SIG-M5 treated with dmso at 0.1 percent for 504 hours (cell line): ENCODE results near the gene DRC3.
"Not testable (repeated sequence)": the region's sequence is repeated elsewhere in the genome, so short reads cannot be mapped to it uniquely, and the experiment has no call there.

Experiments used
- DNase-seq: peaks from one replicate; lab custom pipeline; 2025; ENCODE audit not compliant: unreplicated experiment; lab: John Stamatoyannopoulos, UW

DRC3 gene, protein sequence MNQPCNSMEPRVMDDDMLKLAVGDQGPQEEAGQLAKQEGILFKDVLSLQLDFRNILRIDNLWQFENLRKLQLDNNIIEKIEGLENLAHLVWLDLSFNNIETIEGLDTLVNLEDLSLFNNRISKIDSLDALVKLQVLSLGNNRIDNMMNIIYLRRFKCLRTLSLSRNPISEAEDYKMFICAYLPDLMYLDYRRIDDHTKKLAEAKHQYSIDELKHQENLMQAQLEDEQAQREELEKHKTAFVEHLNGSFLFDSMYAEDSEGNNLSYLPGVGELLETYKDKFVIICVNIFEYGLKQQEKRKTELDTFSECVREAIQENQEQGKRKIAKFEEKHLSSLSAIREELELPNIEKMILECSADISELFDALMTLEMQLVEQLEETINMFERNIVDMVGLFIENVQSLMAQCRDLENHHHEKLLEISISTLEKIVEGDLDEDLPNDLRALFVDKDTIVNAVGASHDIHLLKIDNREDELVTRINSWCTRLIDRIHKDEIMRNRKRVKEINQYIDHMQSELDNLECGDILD

DNA sequence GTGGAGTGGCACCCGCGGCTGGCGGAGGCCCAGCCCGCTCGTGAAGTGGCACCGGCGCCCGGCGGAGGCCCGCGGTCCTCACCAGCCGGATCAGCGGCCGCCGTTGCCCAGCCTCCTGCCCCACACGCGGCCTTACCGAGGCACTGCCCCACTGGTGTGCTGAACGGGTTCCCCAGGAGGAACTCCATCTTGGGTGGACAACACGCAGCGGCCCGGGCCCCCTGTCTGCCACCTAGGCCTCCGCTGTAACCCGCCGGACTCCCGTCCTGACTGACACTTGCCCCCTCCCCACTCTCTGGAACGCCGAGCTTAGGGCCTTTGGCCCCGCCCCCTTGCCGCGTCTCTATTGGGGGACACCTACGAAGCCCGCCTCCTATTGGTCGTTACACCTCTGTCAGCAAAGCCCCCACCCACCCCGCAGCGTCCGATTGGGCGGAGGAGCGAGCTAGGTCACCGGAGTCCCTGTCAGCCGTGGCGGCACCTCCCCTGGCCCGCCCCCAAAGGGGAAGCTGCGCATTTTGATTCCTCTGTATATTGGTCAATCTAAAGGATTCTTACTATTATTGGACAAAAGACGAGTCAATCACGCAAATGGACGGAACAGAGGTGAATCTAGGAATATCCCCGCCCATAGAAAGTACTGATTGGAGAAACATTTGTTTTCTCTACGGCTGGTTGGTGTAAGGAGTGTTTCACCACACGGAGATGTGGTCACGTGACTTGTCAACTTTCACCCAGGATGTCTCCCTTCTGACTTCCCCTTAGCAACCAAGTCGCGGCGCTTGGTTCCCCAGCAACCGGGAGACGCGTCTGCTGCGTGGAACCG lies at the start of gene DRC3, which contains the start of gene TOM1L2:
Gene DRC3, plus strand, starts transcription at position 737 of the 826 bp plus-strand sequence. CDS start 4,737 bp downstream, outside the sequence.
Gene TOM1L2, minus strand, starts transcription at position 275 of the 826 bp plus-strand sequence. Its CDS starts 87 bp downstream, at position 188.
- DNase-seq: peak; percentile 100

DNA sequence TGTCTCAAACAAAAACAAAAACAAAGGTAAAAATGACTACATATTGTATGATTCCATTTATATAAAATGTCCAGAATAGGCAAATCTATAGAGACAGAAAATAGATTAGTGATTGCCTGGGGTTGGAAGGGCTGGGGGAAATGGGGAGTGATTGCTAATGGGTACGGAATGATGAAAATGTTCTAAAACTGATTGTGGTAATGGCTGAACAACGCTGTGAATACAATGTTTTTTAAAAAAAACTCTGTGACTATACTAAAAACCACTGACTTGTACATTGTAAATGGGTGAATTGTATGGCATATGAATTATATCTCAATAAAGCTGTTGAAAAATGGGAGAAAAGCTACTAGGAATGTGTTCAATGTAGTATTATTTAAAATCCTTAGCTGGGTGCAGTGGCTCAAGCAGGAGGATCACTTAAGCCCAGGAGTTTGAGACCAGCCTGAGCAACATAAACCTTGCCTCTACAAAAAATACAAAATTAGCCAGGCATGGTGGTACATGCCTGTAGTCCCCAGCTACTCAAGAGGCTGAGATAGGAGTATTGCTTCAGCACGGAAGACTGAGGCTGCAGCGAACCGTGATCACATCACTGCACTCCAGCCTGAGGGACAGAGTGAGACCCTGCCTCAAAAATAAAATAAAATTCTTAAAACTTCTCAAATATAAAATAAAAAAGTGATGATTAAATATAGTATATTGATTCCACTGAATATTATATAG lies 48.4 kb upstream of the DRC3 start:
- DNase-seq: no peak

DNA sequence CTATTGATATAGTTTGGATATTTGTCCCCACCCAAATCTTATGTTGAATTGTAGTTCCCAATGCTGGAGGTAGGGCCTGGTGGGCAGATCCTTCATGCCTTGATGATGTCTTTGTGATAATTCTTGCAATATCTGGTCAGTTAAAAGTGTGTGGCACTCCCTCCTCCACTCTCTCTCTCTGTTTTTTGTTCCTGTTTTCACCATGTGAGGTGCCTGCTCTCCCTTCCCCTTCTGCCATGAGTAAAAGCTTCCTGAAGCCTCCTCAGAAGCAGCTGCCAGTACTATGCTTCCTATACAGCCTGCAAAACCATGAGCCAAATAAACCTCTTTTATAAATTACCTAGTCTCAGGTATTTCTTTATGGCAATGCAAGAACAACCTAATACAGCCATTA lies 47.8 kb upstream of the DRC3 start:
- DNase-seq: peak; percentile 57

DNA sequence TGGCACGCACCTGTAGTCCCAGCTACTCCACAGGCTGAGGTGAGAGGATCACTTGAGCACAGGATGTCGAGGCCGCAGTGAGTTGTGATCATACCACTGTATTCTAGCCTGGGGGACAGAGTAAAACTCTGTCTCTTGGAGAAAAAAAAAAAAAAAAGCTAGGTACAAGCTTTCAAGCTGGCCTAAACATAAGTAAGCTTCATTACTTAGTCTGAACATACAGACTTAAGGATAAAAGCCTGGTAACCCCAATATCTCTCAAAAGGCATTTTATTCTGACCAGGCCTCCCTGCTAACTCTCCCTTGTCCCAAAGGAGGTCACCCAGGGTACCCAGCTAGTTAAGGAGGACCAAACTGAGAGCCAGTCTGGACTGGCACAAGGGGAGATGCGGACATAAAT lies 46.6 kb upstream of the DRC3 start:
- no peak for DNase-seq

DNA sequence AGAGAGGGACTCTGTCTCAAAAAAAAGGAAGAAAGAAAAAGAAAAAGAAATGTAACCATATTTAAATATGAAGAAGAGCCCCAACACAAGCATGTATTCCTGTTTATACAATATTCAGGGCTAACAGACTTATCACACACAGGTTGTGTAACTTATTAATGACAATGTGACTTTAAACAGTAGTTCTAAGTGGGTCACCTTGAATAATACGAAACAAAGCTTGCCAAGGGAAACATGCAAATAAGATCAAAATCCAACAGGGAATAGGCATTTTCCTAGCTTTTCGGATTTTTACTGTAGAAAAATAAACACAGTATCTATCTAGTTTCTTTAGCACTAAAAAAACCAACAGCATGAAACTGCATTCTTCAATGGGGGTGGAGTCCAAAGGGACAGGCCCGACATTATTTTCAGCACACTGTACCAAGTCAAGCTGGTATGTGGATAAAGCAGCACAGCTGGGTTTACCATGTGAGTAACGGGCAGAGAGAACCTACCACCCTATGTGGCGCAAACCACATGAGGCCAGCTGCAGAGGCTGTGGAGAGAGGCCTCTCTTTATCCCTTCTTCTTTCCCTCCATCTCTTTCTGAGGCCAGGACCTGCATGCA lies 45.7 kb upstream of the DRC3 start:
- DNase-seq: no peak

DNA sequence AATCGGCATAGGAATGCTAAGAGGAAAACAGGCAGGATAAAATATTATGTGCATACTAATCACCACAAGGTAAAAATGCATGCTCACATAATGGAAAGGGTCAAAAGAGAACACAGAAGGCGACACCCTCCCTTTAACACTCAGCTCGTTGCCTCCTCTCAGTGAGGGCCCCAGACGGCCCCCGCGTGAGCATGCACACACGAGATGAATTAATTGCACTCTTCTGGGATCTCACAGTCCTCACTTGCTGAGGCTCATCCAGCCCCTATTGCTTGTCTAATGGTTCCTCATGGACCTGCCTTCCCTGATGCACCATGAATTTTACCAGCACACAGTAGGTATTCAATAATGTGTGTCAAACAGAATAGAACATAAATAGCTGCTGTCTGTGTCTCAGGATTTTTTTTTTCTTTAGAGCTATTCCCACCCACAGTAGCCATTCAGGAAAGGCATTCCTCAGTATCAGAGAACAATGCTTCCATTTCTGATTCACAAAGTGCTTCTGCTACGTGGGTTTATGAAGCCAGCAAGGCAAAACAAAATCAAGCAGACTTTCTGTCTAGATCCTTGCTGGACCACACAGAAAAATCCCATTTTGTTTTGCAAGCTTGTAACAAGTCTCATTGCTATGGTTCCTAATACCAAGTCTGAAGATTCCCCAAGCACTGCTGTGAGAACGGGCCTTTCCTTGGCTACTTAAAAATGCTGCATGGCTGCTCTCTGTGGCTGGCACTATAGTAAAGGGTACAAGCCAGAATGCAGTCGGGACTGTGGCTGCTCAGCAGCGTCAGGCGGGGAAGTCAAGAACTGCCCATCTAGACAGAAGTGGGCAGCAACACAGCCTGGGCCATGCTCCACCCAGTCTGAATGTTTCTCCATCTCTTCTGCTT lies 44.0 kb upstream of the DRC3 start:
- no peak for DNase-seq

DNA sequence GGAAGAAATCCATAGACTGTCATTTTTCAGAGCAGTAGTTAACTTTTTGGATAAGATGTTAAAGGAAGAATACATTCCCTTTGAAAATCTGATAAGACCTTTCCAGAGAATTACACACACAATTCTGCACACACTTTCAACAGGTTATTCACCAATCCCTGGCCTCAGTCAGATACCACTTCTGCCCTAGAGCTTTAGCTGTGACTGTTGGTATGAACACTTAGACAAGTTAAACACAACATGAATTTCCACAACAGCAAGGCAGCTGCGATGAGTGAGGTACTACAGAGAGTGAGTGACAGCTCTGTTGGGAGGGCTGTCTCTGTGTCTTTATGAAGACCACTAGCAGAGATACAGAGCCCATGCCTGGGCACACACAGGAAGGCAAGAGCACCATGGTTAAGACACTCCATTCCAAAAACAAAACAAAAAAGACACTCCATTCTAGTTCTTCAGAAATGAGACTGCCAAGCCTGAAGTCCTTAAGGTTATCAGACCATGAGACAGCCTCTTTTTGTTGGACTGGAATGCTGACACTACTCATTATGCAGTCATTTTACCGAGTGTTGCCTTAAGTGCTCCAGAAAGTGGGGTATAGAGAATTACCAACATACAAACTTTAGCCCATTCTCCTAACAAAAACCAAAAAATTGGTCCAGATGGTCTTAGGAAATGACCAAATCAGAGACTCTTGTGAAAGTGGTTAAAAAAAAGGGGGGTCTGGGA lies 42.8 kb upstream of the DRC3 start:
- no peak for DNase-seq

DNA sequence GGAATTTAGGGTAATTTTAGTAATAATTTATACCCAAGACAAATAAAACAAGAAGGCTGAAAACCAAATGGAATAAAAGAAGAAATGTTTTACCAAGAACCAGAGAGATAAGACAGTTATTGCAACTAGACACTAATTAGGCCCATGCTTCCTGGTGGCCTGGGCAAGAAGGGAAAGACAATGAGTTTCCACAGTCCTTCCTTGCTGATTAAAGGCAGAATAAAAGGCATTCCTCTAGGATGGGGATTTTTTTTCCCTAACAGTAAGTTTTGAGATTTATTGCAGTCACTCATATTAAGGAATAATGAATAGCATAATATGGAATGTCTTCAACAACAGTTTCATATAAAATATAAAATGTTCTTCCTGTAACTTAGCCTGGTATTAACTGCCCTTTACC lies 42.0 kb upstream of the DRC3 start:
- no peak for DNase-seq

DNA sequence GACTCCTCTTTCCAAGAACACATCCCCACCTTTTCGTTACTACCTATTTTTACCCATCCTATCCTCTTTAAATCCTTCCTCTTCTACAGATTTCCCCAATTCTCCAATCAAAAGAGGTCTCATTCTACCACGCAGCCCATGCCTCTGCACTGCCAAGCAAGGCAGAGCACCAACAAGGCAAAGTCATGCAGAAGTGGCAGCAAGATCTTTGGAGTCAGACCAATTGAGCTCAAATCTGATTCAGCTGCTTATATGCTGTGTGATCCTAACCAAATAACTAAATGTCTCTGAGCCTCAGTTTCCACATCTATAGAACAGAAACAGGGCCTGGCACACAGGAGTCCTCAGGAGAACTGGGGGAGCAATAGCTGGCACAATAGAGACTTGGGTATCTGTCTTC lies 41.5 kb upstream of the DRC3 start:
- DNase-seq: no peak

DNA sequence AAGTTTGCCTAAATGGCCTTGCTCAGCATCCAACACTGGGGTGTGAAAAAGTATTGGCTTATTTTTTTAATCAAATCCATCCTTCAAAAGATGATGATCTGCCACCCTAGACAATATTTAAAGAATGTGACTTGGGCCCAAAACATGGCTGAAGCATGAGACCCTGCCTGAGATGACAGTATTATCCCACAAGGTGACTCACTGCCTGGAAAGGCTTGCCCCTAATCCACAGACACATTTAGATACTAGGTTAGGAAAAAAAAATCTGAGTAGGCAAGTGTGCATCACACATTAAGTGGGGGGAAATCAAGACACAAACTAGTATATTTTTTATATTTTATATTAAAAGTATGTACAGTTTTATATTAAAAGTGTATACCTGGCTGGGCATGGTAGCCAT lies 38.9 kb upstream of the DRC3 start:
- DNase-seq: no peak

DNA sequence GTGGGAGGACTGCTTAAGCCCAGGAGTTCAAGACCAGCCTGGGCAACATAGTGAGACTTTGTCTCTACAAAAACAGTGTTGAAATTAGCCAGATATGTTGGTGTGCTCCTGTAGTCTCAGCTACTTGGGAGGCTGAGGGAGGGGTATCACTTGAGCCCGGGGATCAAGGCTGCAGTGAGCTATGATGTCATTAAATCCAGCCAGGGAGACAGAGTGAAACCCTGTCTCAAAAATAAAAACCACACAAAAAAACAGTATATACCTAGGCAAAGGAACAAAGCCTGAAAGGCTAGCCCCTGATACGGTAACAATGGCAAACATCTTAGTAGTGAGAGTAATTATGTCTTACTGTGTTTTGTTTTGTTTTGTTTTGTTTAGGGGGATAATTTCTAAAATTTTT lies 38.4 kb upstream of the DRC3 start:
- no peak for DNase-seq

DNA sequence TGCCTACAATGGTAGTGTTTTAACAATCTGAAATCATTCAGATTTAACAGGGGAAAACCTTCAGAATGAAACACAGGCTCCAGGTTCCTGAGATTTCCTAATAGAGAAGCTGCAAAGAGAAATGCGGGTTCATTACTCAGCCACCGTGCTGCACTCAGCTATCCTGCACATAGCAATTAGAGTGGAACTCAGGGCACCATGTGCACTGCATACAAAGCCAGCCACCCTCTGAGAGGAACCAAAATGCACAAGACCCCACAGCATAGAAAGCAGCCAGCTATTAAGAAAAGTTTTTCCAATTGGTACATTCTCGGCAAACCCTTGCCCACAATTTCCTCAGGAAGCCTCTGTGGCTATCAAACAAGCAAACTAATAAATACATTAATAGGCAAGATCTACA lies 37.9 kb upstream of the DRC3 start:
- DNase-seq: no peak

DNA sequence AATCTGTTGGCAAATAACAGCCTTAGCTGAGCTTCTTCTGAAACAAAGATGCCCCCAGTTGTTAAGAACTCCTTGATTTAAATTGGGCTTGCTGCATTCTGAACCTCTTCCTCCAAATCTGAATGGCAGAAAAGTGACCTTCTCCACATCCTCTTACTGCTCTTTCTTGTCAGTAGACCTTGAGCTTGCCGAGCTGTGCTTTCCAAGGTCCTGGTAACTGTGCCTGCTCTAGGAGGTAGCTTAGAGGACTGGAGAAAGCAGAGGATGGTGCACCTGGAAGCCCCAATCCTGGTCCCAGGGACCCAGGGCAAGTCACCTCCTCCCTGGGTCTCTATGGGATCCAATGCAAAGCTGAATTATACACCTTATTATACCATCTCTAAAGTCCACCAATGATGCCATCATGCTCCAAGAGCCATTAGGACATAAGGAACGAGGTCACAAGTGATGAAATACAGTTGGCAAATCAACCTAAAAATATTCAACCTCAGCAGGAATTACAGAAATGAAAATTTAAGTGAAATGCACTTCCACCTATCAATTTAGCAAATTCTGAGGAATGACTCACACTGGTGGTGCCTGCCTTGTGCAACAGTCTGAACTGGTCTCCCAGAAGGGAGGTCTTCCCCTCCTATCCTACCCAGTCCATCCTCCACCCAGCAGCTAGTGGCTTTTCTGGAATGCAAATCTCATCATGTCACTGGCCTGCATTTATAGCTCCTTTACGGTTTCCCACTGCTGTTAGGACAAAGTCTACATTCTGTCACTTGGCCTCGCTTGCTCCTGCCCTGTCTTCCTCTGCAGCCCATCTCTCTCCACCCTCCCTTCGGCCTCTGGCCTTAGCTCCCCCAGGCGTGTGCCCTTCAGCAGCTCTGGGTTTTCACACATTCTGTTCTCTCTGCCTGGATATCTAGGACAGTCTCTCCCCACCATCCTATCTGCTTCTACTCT lies 37.1 kb upstream of the DRC3 start:
- DNase-seq: peak; percentile 89

DNA sequence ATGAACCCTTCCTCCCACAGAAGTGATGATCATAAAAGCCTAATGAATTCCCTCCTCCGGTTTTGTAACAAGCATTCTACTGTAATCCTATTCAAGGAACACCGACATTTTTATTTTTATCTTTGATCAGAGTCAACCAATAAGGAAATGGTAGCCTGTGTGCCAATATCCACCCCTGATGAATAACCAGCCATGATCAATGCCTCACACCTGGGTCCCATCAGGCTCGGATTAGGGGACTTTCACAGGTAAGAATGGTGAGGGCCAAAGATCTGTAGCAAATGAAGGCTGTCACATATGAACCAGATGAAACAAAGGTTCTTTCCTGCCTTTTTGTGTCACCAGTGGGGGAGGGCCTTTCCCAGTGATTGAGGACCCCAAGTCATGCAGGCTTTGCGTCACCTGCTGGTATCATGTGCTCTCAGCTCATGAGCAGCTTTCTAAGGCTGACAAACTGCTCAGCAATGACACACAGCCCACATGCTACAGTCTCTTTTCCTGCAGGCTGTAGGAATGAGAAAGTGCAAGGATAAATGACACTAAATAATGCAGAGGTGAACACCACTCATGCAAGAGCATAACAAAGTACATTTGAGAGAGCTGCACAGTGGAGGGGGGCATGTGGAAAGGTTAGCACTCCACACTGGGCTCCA lies 35.3 kb upstream of the DRC3 start:
- DNase-seq: no peak

DNA sequence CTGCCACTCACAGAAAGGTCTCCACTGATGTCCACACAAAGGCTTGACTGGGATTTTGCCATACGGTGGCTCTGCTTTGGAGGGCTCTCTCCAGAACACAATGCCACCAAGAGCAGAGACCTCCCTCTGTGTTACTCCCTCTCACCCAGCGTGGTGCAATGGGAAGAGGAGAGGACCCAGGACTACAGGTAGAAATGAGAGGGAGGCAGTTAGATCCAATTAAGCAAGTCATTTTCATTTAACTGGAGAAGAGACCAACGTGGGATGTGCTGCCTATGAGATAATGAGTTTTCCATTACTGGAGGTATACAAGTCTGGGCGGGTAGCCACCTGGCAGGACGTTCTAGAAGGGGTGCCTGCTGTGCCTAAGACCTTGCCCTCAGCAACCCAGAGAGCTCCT lies 34.7 kb upstream of the DRC3 start:
- DNase-seq: no peak

DNA sequence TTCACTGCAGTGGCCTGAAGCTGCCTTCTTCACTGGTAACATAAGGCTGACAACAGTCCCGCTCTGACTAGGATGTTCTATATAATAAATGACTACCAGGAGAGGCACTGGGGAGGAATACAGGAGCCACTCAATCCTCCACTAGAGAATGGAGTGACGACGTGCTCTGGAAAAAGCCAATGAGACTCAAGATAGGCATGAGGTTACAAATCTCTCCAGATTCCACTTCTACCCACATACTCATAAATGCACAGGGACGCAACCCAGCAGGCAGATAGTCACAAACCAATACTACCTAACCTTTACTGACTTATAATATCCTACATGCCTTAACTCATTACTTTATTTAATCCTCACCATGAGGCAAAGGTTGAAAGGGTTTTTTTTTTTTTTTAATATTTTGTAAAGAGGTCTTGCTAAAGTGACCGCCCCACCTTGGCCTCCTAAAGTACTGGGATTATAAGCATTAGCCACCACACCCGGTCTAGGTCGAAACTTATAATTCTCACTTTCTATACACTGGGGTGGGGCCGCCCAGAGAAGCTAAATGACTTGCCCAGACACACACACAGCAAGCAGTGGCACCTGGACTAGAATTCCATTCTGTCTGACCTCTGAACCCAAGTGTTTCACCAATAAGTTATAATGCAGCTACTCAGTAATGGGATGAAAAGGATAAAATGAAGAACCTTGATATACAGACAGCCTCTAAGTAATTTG lies 34.1 kb upstream of the DRC3 start:
- DNase-seq: no peak

DNA sequence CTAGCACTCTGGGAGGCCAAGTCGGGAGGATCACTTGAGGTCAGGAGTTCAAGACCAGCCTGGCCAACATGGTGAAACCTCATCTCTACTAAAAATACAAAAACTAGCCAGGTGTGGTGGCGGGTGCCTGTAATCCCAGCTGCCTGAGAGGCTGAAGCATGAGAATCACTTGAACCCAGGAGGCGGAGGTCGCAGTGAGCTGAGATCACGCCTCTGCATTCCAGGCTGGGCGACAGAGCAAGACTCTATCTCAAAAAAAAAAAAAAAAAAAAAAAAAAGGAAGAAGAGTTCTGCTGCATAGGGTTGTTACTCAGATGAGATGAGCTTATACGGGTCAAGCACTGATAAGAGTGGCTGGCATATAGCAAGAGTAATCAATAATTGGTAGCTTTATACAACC lies 32.7 kb upstream of the DRC3 start:
- DNase-seq: not testable (repeated sequence)
